ENCODE data around the gene ATPAF1. TPM values are rescaled to one million over a fixed set of nuclear protein-coding genes. Genes with fewer than 3 reads are reported as not detected.

Gene ATPAF1
- total RNA-seq, 4 donors from 2014 or later: 14.0 to 46.8 (median 34.8) TPM

- no peaks in the 10 kb centered on the region for H3K27me3 ChIP-seq
- H3K4me1 ChIP-seq: peaks cover 0 to 8% (median 2%) of the 10 kb centered on the region in 4 donors
- no peaks in the 10 kb centered on the region for H3K9me3 ChIP-seq
- TF ChIP-seq CTCF (IDR thresholded peaks at IDR 0.05): no peak
- no peak for TF ChIP-seq POLR2A (IDR thresholded peaks at IDR 0.05)
- H3K36me3 ChIP-seq: peaks cover 0 to 21% (median 0%) of the 10 kb centered on the region in 3 donors
- DNase-seq: no peak
- H3K27ac ChIP-seq: no peak overlapping the region
- H3K4me3 ChIP-seq: no peak overlapping the region
Observed at GRCh38 chr1:46596846-46597245, 71.3 kb downstream of the ATPAF1 start.

GRCh38 chr1:46596036-46596435 is 72.1 kb downstream of the ATPAF1 start:
- no peaks in the 10 kb centered on the region for H3K9me3 ChIP-seq
- no peak overlapping the region for H3K4me3 ChIP-seq
- peaks cover 0 to 29% (median 0%) of the 10 kb centered on the region in 3 donors for H3K36me3 ChIP-seq
- H3K27ac ChIP-seq: peak overlapping the region in 1 of 4 donors; percentile 13
- H3K27me3 ChIP-seq: no peaks in the 10 kb centered on the region
- TF ChIP-seq POLR2A (IDR thresholded peaks at IDR 0.05) (no peak), CTCF (IDR thresholded peaks at IDR 0.05) (no peak)
- no peak for DNase-seq
- peaks cover 0 to 8% (median 2%) of the 10 kb centered on the region in 4 donors for H3K4me1 ChIP-seq

- Histone ChIP-seq H3K36me3 (peaks cover 0 to 39% (median 0%) of the 10 kb centered on the region in 3 donors), H3K27me3 (no peaks in the 10 kb centered on the region), H3K9me3 (no peaks in the 10 kb centered on the region), H3K4me1 (peaks cover 0 to 8% (median 2%) of the 10 kb centered on the region in 4 donors), H3K27ac (peak overlapping the region in 2 of 4 donors; percentile 13 to 32), H3K4me3 (no peak overlapping the region)
- TF ChIP-seq POLR2A (IDR thresholded peaks at IDR 0.05): no peak
- no peak for TF ChIP-seq CTCF (IDR thresholded peaks at IDR 0.05)
- peak in 1 of 3 donors; percentile 70 for DNase-seq
Observed at GRCh38 chr1:46595127-46595526, 73.0 kb downstream of the ATPAF1 start.

- TF ChIP-seq CTCF (IDR thresholded peaks at IDR 0.05) (no peak), POLR2A (IDR thresholded peaks at IDR 0.05) (no peak)
- Histone ChIP-seq H3K36me3 (peaks cover 0 to 48% (median 0%) of the 10 kb centered on the region in 3 donors), H3K4me1 (peaks cover 0 to 8% (median 2%) of the 10 kb centered on the region in 4 donors), H3K9me3 (no peaks in the 10 kb centered on the region), H3K4me3 (no peak overlapping the region), H3K27ac (peak overlapping the region in 2 of 4 donors; percentile 32 to 47), H3K27me3 (no peaks in the 10 kb centered on the region)
- no peak for DNase-seq
Observed at GRCh38 chr1:46594063-46594462, 74.1 kb downstream of the ATPAF1 start.

- Histone ChIP-seq H3K9me3 (no peaks in the 10 kb centered on the region), H3K36me3 (peaks cover 0 to 52% (median 0%) of the 10 kb centered on the region in 3 donors), H3K4me3 (no peak overlapping the region), H3K27ac (no peak overlapping the region), H3K4me1 (peaks cover 0 to 8% (median 2%) of the 10 kb centered on the region in 4 donors), H3K27me3 (no peaks in the 10 kb centered on the region)
- TF ChIP-seq POLR2A (IDR thresholded peaks at IDR 0.05) (no peak), CTCF (IDR thresholded peaks at IDR 0.05) (no peak)
- no peak for DNase-seq
Observed at GRCh38 chr1:46592823-46593222, 75.3 kb downstream of the ATPAF1 start.

GRCh38 chr1:46589529-46589928 is 78.6 kb downstream of the ATPAF1 start:
- Histone ChIP-seq H3K4me1 (no peaks in the 10 kb centered on the region), H3K36me3 (peaks cover 0 to 64% (median 0%) of the 10 kb centered on the region in 3 donors), H3K27me3 (no peaks in the 10 kb centered on the region), H3K27ac (no peak overlapping the region), H3K9me3 (no peaks in the 10 kb centered on the region), H3K4me3 (no peak overlapping the region)
- TF ChIP-seq CTCF (IDR thresholded peaks at IDR 0.05) (no peak), POLR2A (IDR thresholded peaks at IDR 0.05) (no peak)
- DNase-seq: no peak
